Measurements from ENCODE around the gene TTC28. TPM values are rescaled to one million over a fixed set of nuclear protein-coding genes. Genes with fewer than 3 reads are reported as not detected.

TTC28 gene
- total RNA-seq, 3 donors from 2014 or later: 0.66 to 0.90 (median 0.71) TPM

GRCh38 chr22:28333088-28333487 lies 346.6 kb downstream of the TTC28 start:
- H3K36me3 Mint-ChIP-seq (ENCODE audit: insufficient read depth): no peaks in the 10 kb centered on the region
- H3K9me3 Mint-ChIP-seq: no peaks in the 10 kb centered on the region
- H3K27me3 Mint-ChIP-seq (ENCODE audit: low read depth): peaks cover 3% of the 10 kb centered on the region

GRCh38 chr22:28332410-28332809 lies 347.2 kb downstream of the TTC28 start:
- peaks cover 2% of the 10 kb centered on the region for H3K27me3 Mint-ChIP-seq (ENCODE audit: low read depth)
- DNase-seq (no peak), ATAC-seq (no peak)
- no peak overlapping the region for H3K4me3 Mint-ChIP-seq
- no peaks in the 10 kb centered on the region for H3K36me3 Mint-ChIP-seq (ENCODE audit: insufficient read depth)
- no peaks in the 10 kb centered on the region for H3K4me1 Mint-ChIP-seq (ENCODE audit: low read depth)
- H3K9me3 Mint-ChIP-seq: no peaks in the 10 kb centered on the region

More at GRCh38 chr22:28333088-28333487, 346.6 kb downstream of the TTC28 start:
- DNase-seq (no peak), ATAC-seq (no peak)
- Mint-ChIP-seq H3K4me3 (no peak overlapping the region), H3K4me1 (ENCODE audit: low read depth) (no peaks in the 10 kb centered on the region)

GRCh38 chr22:28331695-28332094 lies 347.9 kb downstream of the TTC28 start:
- Mint-ChIP-seq H3K9me3 (no peaks in the 10 kb centered on the region), H3K4me1 (ENCODE audit: low read depth) (no peaks in the 10 kb centered on the region), H3K4me3 (no peak overlapping the region), H3K36me3 (ENCODE audit: insufficient read depth) (no peaks in the 10 kb centered on the region), H3K27me3 (ENCODE audit: low read depth) (peaks cover 2% of the 10 kb centered on the region)
- ATAC-seq (no peak), DNase-seq (no peak)

GRCh38 chr22:28329186-28330073 lies 350.2 kb downstream of the TTC28 start:
- Mint-ChIP-seq H3K27me3 (ENCODE audit: low read depth) (no peaks in the 10 kb centered on the region), H3K36me3 (ENCODE audit: insufficient read depth) (no peaks in the 10 kb centered on the region), H3K9me3 (no peaks in the 10 kb centered on the region), H3K4me1 (ENCODE audit: low read depth) (no peaks in the 10 kb centered on the region), H3K4me3 (no peak overlapping the region)
- DNase-seq: no peak
- no peak for ATAC-seq

GRCh38 chr22:28328756-28329155 lies 350.9 kb downstream of the TTC28 start:
- H3K9me3 Mint-ChIP-seq: no peaks in the 10 kb centered on the region
- H3K4me1 Mint-ChIP-seq (ENCODE audit: low read depth): no peaks in the 10 kb centered on the region
- DNase-seq (no peak), ATAC-seq (no peak)
- no peaks in the 10 kb centered on the region for H3K36me3 Mint-ChIP-seq (ENCODE audit: insufficient read depth)
- no peaks in the 10 kb centered on the region for H3K27me3 Mint-ChIP-seq (ENCODE audit: low read depth)
- no peak overlapping the region for H3K4me3 Mint-ChIP-seq

- DNase-seq (no peak), ATAC-seq (no peak)
- H3K4me3 Mint-ChIP-seq: no peak overlapping the region
- no peaks in the 10 kb centered on the region for H3K36me3 Mint-ChIP-seq (ENCODE audit: insufficient read depth)
- H3K9me3 Mint-ChIP-seq: no peaks in the 10 kb centered on the region
- H3K4me1 Mint-ChIP-seq (ENCODE audit: low read depth): no peaks in the 10 kb centered on the region
- no peaks in the 10 kb centered on the region for H3K27me3 Mint-ChIP-seq (ENCODE audit: low read depth)
These were observed 363.6 kb downstream of the TTC28 start for GRCh38 chr22:28316014-28316413.

- DNase-seq (no peak), ATAC-seq (no peak)
- no peaks in the 10 kb centered on the region for H3K4me1 Mint-ChIP-seq (ENCODE audit: low read depth)
- H3K27me3 Mint-ChIP-seq (ENCODE audit: low read depth): no peaks in the 10 kb centered on the region
- no peaks in the 10 kb centered on the region for H3K9me3 Mint-ChIP-seq
- no peaks in the 10 kb centered on the region for H3K36me3 Mint-ChIP-seq (ENCODE audit: insufficient read depth)
- no peak overlapping the region for H3K4me3 Mint-ChIP-seq
These were observed 364.7 kb downstream of the TTC28 start for GRCh38 chr22:28314959-28315358.

GRCh38 chr22:28310299-28310698 lies 369.3 kb downstream of the TTC28 start:
- ATAC-seq: no peak
- no peaks in the 10 kb centered on the region for H3K9me3 Mint-ChIP-seq
- H3K4me1 Mint-ChIP-seq (ENCODE audit: low read depth): no peaks in the 10 kb centered on the region
- H3K36me3 Mint-ChIP-seq (ENCODE audit: insufficient read depth): no peaks in the 10 kb centered on the region
- no peak overlapping the region for H3K4me3 Mint-ChIP-seq
- no peaks in the 10 kb centered on the region for H3K27me3 Mint-ChIP-seq (ENCODE audit: low read depth)
- no peak for DNase-seq

GRCh38 chr22:28299753-28300152 lies 379.9 kb downstream of the TTC28 start:
- Mint-ChIP-seq H3K27me3 (ENCODE audit: low read depth) (no peaks in the 10 kb centered on the region), H3K4me3 (no peak overlapping the region), H3K9me3 (no peaks in the 10 kb centered on the region), H3K36me3 (ENCODE audit: insufficient read depth) (no peaks in the 10 kb centered on the region), H3K4me1 (ENCODE audit: low read depth) (no peaks in the 10 kb centered on the region)
- DNase-seq (no peak), ATAC-seq (no peak)

- H3K36me3 Mint-ChIP-seq (ENCODE audit: insufficient read depth): no peaks in the 10 kb centered on the region
- ATAC-seq (no peak), DNase-seq (no peak)
- H3K27me3 Mint-ChIP-seq (ENCODE audit: low read depth): no peaks in the 10 kb centered on the region
- no peaks in the 10 kb centered on the region for H3K4me1 Mint-ChIP-seq (ENCODE audit: low read depth)
- no peaks in the 10 kb centered on the region for H3K9me3 Mint-ChIP-seq
- H3K4me3 Mint-ChIP-seq: no peak overlapping the region
These were observed 380.3 kb downstream of the TTC28 start for GRCh38 chr22:28299309-28299708.

- no peak overlapping the region for H3K4me3 Mint-ChIP-seq
- H3K4me1 Mint-ChIP-seq (ENCODE audit: low read depth): no peaks in the 10 kb centered on the region
- no peaks in the 10 kb centered on the region for H3K36me3 Mint-ChIP-seq (ENCODE audit: insufficient read depth)
- no peak for DNase-seq
- ATAC-seq: no peak
- peaks cover 2% of the 10 kb centered on the region for H3K27me3 Mint-ChIP-seq (ENCODE audit: low read depth)
- no peaks in the 10 kb centered on the region for H3K9me3 Mint-ChIP-seq
These were observed 382.1 kb downstream of the TTC28 start for GRCh38 chr22:28297504-28297903.

GRCh38 chr22:28296452-28296851 lies 383.2 kb downstream of the TTC28 start:
- H3K4me3 Mint-ChIP-seq: no peak overlapping the region
- peaks cover 2% of the 10 kb centered on the region for H3K27me3 Mint-ChIP-seq (ENCODE audit: low read depth)
- DNase-seq: no peak
- no peaks in the 10 kb centered on the region for H3K4me1 Mint-ChIP-seq (ENCODE audit: low read depth)
- no peaks in the 10 kb centered on the region for H3K36me3 Mint-ChIP-seq (ENCODE audit: insufficient read depth)
- no peak for ATAC-seq
- no peaks in the 10 kb centered on the region for H3K9me3 Mint-ChIP-seq

- Mint-ChIP-seq H3K4me3 (no peak overlapping the region), H3K9me3 (no peaks in the 10 kb centered on the region), H3K36me3 (ENCODE audit: insufficient read depth) (no peaks in the 10 kb centered on the region), H3K27me3 (ENCODE audit: low read depth) (peaks cover 4% of the 10 kb centered on the region), H3K4me1 (ENCODE audit: low read depth) (no peaks in the 10 kb centered on the region)
- ATAC-seq (no peak), DNase-seq (no peak)
These were observed 396.5 kb downstream of the TTC28 start for GRCh38 chr22:28283068-28283654.

GRCh38 chr22:28282405-28283067 lies 397.1 kb downstream of the TTC28 start:
- H3K27me3 Mint-ChIP-seq (ENCODE audit: low read depth): peaks cover 4% of the 10 kb centered on the region
- no peak for DNase-seq
- no peak for ATAC-seq
- H3K36me3 Mint-ChIP-seq (ENCODE audit: insufficient read depth): no peaks in the 10 kb centered on the region
- no peak overlapping the region for H3K4me3 Mint-ChIP-seq
- H3K9me3 Mint-ChIP-seq: no peaks in the 10 kb centered on the region
- H3K4me1 Mint-ChIP-seq (ENCODE audit: low read depth): no peaks in the 10 kb centered on the region

GRCh38 chr22:28279888-28280287 lies 399.8 kb downstream of the TTC28 start:
- DNase-seq (no peak), ATAC-seq (no peak)
- H3K4me3 Mint-ChIP-seq: no peak overlapping the region

More at GRCh38 chr22:28279888-28280287, 399.8 kb downstream of the TTC28 start:
- H3K36me3 Mint-ChIP-seq (ENCODE audit: insufficient read depth): no peaks in the 10 kb centered on the region
- no peaks in the 10 kb centered on the region for H3K4me1 Mint-ChIP-seq (ENCODE audit: low read depth)
- no peaks in the 10 kb centered on the region for H3K9me3 Mint-ChIP-seq
- H3K27me3 Mint-ChIP-seq (ENCODE audit: low read depth): peaks cover 4% of the 10 kb centered on the region

Measured in activated T-cell treated with anti-CD3 and anti-CD28 coated beads, Interleukin-2, amount 50 U/mL, for 4 hours (primary cell).